ENCODE measurements around the gene SRP19.

GRCh38 chr5:112902561-112902960 lies 41.5 kb downstream of the SRP19 start:
- TF ChIP-seq EZH2phosphoT487 (IDR thresholded peaks at IDR 0.05; ENCODE audit: insufficient read depth, low read depth) (no peak), EZH2 (IDR thresholded peaks at IDR 0.05; ENCODE audit: insufficient read depth, poor library complexity, severe bottlenecking) (no peak)
